HG02623 (cell line): ENCODE data around the gene DCBLD2.
"Not testable (repeated sequence)": the region's sequence is repeated elsewhere in the genome, so short reads cannot be mapped to it uniquely, and the experiment has no call there.

Source experiments
- ATAC-seq: cut with Tn5 transposase; IDR thresholded peaks from one replicate; pipeline ENCODE4 v1.9.1; 2021; ENCODE audit warnings: moderate library complexity; ENCODE audit not compliant: unreplicated experiment

DCBLD2 gene

GRCh38 chr3:98893740-98894139 is 7.8 kb downstream of the DCBLD2 start:
- ATAC-seq, result no peak

GRCh38 chr3:98892263-98892662 is 9.2 kb downstream of the DCBLD2 start:
- ATAC-seq, result no peak

GRCh38 chr3:98890965-98891910 is 10.3 kb downstream of the DCBLD2 start:
- no peak for ATAC-seq

- ATAC-seq, result no peak
These were observed 11.2 kb downstream of the DCBLD2 start for GRCh38 chr3:98890181-98890835.

- ATAC-seq, result no peak
These were observed 13.8 kb downstream of the DCBLD2 start for GRCh38 chr3:98887684-98888083.

- ATAC-seq, result no peak
These were observed 15.0 kb downstream of the DCBLD2 start for GRCh38 chr3:98886525-98886924.

GRCh38 chr3:98885851-98886250 is 15.6 kb downstream of the DCBLD2 start:
- no peak for ATAC-seq

GRCh38 chr3:98884675-98885371 is 16.7 kb downstream of the DCBLD2 start:
- ATAC-seq, result no peak

GRCh38 chr3:98882614-98883333 is 18.7 kb downstream of the DCBLD2 start:
- ATAC-seq, result not testable (repeated sequence)

GRCh38 chr3:98877132-98877531 is 24.4 kb downstream of the DCBLD2 start:
- no peak for ATAC-seq

GRCh38 chr3:98875535-98875934 is 26.0 kb downstream of the DCBLD2 start:
- no peak for ATAC-seq

GRCh38 chr3:98874602-98875249 is 26.8 kb downstream of the DCBLD2 start:
- no peak for ATAC-seq

GRCh38 chr3:98869391-98869790 is 32.1 kb downstream of the DCBLD2 start:
- ATAC-seq, result no peak

GRCh38 chr3:98857971-98858370 is 43.5 kb downstream of the DCBLD2 start:
- ATAC-seq, result not testable (repeated sequence)

- not testable (repeated sequence) for ATAC-seq
These were observed 44.2 kb downstream of the DCBLD2 start for GRCh38 chr3:98857258-98857657.

- no peak for ATAC-seq
These were observed 44.8 kb downstream of the DCBLD2 start for GRCh38 chr3:98856724-98857123.

- no peak for ATAC-seq
These were observed 45.6 kb downstream of the DCBLD2 start for GRCh38 chr3:98855806-98856400.

GRCh38 chr3:98848108-98848507 is 53.4 kb downstream of the DCBLD2 start:
- no peak for ATAC-seq

GRCh38 chr3:98846101-98846500 is 55.4 kb downstream of the DCBLD2 start:
- ATAC-seq, result no peak
